Lower leg skin (tissue), 3 donors: ENCODE results near the gene IQCC.

Experiments used
- CTCF ChIP-seq, 3 donors: fragments of 450-650 bp; IDR thresholded peaks; one replicate each; pipeline ENCODE4 v1.5.1; 2016; ENCODE audit warnings: antibody characterized with exemption in 3 of 3, mild to moderate bottlenecking in 3 of 3, moderate library complexity in 2 of 3
- POLR2A ChIP-seq, 2 donors: fragments of 450-650 bp; IDR thresholded peaks; one replicate each; pipeline ENCODE4 v1.6.1; 2016 to 2017; ENCODE audit warnings: antibody characterized with exemption in 2 of 2, mild to moderate bottlenecking in 1 of 2, moderate library complexity in 1 of 2

GRCh38 chr1:32239790-32240139 lies 34.3 kb downstream of the IQCC start:
- TF ChIP-seq CTCF (IDR thresholded peaks at IDR 0.05) (no peak), POLR2A (IDR thresholded peaks at IDR 0.05) (no peak)
